HepG2 (cell line): ENCODE data around the gene SS18L1. TPM values are rescaled to one million over a fixed set of nuclear protein-coding genes. Genes with fewer than 3 reads are reported as not detected.

Experiments
- AGO2 ChIP-seq: fragments of 200-400 bp; formaldehyde crosslinking; optimal IDR thresholded peaks from 2 replicates; pipeline ENCODE3; 2017; ENCODE audit warnings: mild to moderate bottlenecking, low read depth, low read length, moderate library complexity
- EP300 ChIP-seq, 3 experiments: sonication (generic) in 1 of 3; formaldehyde crosslinking in 1 of 3; IDR thresholded peaks; 2 replicates each; pipeline versions ENCODE4 v1.5.1 to v1.6.1; 2011 to 2020; ENCODE audit warnings: low read depth in 2 of 3, low read length in 2 of 3, borderline replicate concordance in 1 of 3, improper control_type of control experiment in 1 of 3, mild to moderate bottlenecking in 1 of 3, missing genetic modification reagents in 1 of 3, moderate library complexity in 1 of 3
- GATAD2A ChIP-seq: IDR thresholded peaks from 2 replicates; pipeline ENCODE4 v1.6.1; 2016
- MIXL1 ChIP-seq: IDR thresholded peaks from 2 replicates; pipeline ENCODE4 v1.6.1; 2016
- NFKB2 ChIP-seq: sonication (generic); formaldehyde crosslinking; IDR thresholded peaks from 2 replicates; pipeline ENCODE4 v1.4.0; 2020; ENCODE audit warnings: missing genetic modification reagents, borderline replicate concordance
- NR2C2 ChIP-seq: sonication (generic); formaldehyde crosslinking; IDR thresholded peaks from 2 replicates; pipeline ENCODE4 v1.4.0; 2020; ENCODE audit warnings: missing genetic modification reagents, mild to moderate bottlenecking, moderate library complexity, borderline replicate concordance
- RXRA ChIP-seq: sonication (generic); formaldehyde crosslinking; IDR thresholded peaks from 2 replicates; pipeline ENCODE4 v1.5.1; 2020; ENCODE audit warnings: missing genetic modification reagents
- SRY ChIP-seq: sonication (generic); formaldehyde crosslinking; IDR thresholded peaks from 2 replicates; pipeline ENCODE4 v1.8.0; 2022; ENCODE audit warnings: mild to moderate bottlenecking, missing genetic modification reagents
- TAF15 ChIP-seq: fragments of 200-400 bp; formaldehyde crosslinking; IDR thresholded peaks from one replicate; pipeline ENCODE4 v1.6.1; 2018; ENCODE audit warnings: mild to moderate bottlenecking, low read depth, low read length; ENCODE audit not compliant: poor library complexity, severe bottlenecking
- ZNF251 ChIP-seq: sonication (generic); formaldehyde crosslinking; IDR thresholded peaks from 2 replicates; pipeline ENCODE4 v1.9.0; 2021; ENCODE audit warnings: mild to moderate bottlenecking, missing genetic modification reagents
- ZNF350 ChIP-seq: sonication (generic); formaldehyde crosslinking; IDR thresholded peaks from 2 replicates; pipeline ENCODE4 v1.4.0; 2020; ENCODE audit warnings: mild to moderate bottlenecking, low read depth, missing genetic modification reagents, borderline replicate concordance
- ZNF431 ChIP-seq: sonication (generic); formaldehyde crosslinking; IDR thresholded peaks from 2 replicates; pipeline ENCODE4 v1.9.0; 2022; ENCODE audit warnings: missing genetic modification reagents, low read depth, mild to moderate bottlenecking, borderline replicate concordance
- ZNF446 ChIP-seq: sonication (generic); formaldehyde crosslinking; IDR thresholded peaks from 2 replicates; pipeline ENCODE4 v1.5.0; 2020; ENCODE audit warnings: mild to moderate bottlenecking, missing genetic modification reagents
- polyA plus RNA-seq, 8 experiments: library from polyadenylated mRNA; depleted of rRNA in 3 of 8; stranded (reverse) in 7 of 8; unstranded in 1 of 8; fragments of >200 nt; fragmentation: Illumina TruSeq in 4 of 8; extraction: Trizol in 4 of 8; gene quantifications; 2 replicates each; pipeline versions ENCODE4 v1.2.1 to v1.2.3, GENCODE V29; 2011 to 2016; ENCODE audit warnings: low read depth in 4 of 8, missing spikeins in 1 of 8, mixed read lengths in 1 of 8; ENCODE audit not compliant: insufficient read depth in 1 of 8
- total RNA-seq, 5 experiments: library from RNA; depleted of rRNA; stranded (reverse); fragments of >200 nt; fragmentation: Illumina TruSeq; extraction: Trizol; gene quantifications; 2 replicates each; pipeline ENCODE4 v1.2.3, GENCODE V29; 2016; ENCODE audit warnings: low read depth in 1 of 5
- TF ChIP-seq, protein P1 (sequence below): sonication (generic); formaldehyde crosslinking; IDR thresholded peaks from 2 replicates; pipeline ENCODE4 v1.4.0; 2020; ENCODE audit warnings: missing genetic modification reagents
- TF ChIP-seq, protein P2 (sequence below): sonication (generic); formaldehyde crosslinking; IDR thresholded peaks from 2 replicates; pipeline ENCODE4 v1.5.0; 2020; ENCODE audit warnings: missing genetic modification reagents
- TF ChIP-seq, protein P3 (sequence below): sonication (generic); formaldehyde crosslinking; IDR thresholded peaks from 2 replicates; pipeline ENCODE4 v1.8.0; 2022; ENCODE audit warnings: mild to moderate bottlenecking, missing genetic modification reagents, moderate library complexity
- TF ChIP-seq, protein P4 (sequence below): sonication (generic); formaldehyde crosslinking; IDR thresholded peaks from 2 replicates; pipeline ENCODE4 v1.4.0; 2020; ENCODE audit warnings: mild to moderate bottlenecking, missing genetic modification reagents

SS18L1 gene
- total and polyA plus RNA-seq, 2 of the 13 experiments (the other 11 are each of a cell fraction or from before 2014, with no cell fraction given), result 17.8 to 27.6 TPM

DNA sequence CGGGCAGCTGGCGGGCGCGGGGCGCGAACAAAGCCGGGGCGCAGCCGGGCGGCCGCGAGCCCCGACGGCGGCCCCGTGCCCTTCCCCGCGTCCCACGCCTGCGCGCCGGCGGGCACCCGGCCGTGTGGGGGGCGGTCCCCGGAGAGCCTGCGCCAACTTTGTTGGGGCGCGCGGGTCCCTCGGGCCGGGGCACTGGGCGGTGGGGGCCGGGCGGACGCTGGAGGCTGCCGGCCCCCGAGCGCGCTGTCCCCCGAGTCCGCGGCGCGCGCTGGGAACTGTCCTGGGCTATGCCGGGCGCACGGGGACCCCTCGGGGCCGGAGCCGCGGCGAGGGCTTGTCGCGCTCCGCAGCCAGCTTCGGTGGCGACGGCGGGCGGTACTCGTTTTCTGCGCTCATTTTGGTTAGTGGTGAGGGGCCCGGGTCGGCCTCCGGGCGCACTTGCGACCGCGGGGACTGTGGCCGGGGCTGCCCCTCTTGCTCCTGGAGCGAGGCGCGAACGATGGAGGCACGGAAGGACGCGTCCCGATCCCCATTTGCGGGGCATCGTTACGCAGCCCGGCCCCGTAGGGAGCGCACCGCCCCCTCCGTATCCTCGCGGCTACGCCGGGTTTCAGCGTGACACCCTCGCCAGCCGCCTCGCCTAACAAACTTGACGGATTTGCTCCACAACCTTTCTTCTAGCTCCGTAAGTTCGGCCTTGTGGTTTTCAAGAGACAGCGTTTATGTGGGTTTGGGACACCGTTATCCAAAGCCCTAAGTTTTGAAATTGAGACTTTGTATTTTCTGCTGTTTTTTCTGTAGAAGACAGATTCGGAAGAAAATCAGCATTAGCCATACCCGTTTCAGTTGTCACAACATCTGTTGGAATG is 622 bp downstream of the SS18L1 start (continued):
- TF ChIP-seq, protein P1, sequence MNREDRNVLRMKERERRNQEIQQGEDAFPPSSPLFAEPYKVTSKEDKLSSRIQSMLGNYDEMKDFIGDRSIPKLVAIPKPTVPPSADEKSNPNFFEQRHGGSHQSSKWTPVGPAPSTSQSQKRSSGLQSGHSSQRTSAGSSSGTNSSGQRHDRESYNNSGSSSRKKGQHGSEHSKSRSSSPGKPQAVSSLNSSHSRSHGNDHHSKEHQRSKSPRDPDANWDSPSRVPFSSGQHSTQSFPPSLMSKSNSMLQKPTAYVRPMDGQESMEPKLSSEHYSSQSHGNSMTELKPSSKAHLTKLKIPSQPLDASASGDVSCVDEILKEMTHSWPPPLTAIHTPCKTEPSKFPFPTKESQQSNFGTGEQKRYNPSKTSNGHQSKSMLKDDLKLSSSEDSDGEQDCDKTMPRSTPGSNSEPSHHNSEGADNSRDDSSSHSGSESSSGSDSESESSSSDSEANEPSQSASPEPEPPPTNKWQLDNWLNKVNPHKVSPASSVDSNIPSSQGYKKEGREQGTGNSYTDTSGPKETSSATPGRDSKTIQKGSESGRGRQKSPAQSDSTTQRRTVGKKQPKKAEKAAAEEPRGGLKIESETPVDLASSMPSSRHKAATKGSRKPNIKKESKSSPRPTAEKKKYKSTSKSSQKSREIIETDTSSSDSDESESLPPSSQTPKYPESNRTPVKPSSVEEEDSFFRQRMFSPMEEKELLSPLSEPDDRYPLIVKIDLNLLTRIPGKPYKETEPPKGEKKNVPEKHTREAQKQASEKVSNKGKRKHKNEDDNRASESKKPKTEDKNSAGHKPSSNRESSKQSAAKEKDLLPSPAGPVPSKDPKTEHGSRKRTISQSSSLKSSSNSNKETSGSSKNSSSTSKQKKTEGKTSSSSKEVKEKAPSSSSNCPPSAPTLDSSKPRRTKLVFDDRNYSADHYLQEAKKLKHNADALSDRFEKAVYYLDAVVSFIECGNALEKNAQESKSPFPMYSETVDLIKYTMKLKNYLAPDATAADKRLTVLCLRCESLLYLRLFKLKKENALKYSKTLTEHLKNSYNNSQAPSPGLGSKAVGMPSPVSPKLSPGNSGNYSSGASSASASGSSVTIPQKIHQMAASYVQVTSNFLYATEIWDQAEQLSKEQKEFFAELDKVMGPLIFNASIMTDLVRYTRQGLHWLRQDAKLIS, result 0 out of 2 replicates have a peak, but pooled peaks have one; percentile 42
- TF ChIP-seq NFKB2 (CRISPR knock-in tag), result 0 out of 2 replicates have a peak, but pooled peaks have one; percentile 27
- 0 out of 2 replicates have a peak, but pooled peaks have one; percentile 57 for TF ChIP-seq ZNF431 (CRISPR knock-in tag)
- TF ChIP-seq, protein P2, sequence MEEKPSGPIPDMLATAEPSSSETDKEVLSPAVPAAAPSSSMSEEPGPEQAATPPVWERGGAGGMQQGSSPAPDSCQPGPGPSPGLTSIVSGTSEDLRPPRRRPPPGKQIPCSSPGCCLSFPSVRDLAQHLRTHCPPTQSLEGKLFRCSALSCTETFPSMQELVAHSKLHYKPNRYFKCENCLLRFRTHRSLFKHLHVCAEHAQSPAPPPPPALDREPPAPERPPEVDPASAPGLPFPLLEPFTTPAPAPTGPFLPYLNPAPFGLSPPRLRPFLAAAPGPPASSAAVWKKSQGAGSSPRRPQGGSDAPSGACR, result peak; percentile 78
- 0 out of 2 replicates have a peak, but pooled peaks have one; percentile 35 for TF ChIP-seq ZNF251 (CRISPR knock-in tag)
- TF ChIP-seq, protein P3, sequence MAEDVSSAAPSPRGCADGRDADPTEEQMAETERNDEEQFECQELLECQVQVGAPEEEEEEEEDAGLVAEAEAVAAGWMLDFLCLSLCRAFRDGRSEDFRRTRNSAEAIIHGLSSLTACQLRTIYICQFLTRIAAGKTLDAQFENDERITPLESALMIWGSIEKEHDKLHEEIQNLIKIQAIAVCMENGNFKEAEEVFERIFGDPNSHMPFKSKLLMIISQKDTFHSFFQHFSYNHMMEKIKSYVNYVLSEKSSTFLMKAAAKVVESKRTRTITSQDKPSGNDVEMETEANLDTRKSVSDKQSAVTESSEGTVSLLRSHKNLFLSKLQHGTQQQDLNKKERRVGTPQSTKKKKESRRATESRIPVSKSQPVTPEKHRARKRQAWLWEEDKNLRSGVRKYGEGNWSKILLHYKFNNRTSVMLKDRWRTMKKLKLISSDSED (CRISPR knock-in tag), result 0 out of 2 replicates have a peak, but pooled peaks have one; percentile 30
- TF ChIP-seq SRY (CRISPR knock-in tag), result peak; percentile 92; the same call in 1 of the 2 replicates
- TF ChIP-seq, protein P4, sequence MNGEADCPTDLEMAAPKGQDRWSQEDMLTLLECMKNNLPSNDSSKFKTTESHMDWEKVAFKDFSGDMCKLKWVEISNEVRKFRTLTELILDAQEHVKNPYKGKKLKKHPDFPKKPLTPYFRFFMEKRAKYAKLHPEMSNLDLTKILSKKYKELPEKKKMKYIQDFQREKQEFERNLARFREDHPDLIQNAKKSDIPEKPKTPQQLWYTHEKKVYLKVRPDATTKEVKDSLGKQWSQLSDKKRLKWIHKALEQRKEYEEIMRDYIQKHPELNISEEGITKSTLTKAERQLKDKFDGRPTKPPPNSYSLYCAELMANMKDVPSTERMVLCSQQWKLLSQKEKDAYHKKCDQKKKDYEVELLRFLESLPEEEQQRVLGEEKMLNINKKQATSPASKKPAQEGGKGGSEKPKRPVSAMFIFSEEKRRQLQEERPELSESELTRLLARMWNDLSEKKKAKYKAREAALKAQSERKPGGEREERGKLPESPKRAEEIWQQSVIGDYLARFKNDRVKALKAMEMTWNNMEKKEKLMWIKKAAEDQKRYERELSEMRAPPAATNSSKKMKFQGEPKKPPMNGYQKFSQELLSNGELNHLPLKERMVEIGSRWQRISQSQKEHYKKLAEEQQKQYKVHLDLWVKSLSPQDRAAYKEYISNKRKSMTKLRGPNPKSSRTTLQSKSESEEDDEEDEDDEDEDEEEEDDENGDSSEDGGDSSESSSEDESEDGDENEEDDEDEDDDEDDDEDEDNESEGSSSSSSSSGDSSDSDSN (CRISPR knock-in tag), result peak; percentile 94
- peak; percentile 44 for TF ChIP-seq ZNF446 (CRISPR knock-in tag)
- 0 out of 2 replicates have a peak, but pooled peaks have one; percentile 10 for TF ChIP-seq MIXL1 (CRISPR knock-in tag)
- no peak for TF ChIP-seq TAF15
- peak; percentile 31; the same call in 1 of the 2 replicates for TF ChIP-seq NR2C2 (CRISPR knock-in tag)
- TF ChIP-seq RXRA (CRISPR knock-in tag), result peak; percentile 51; the same call in 1 of the 2 replicates
- no peak for TF ChIP-seq EP300 (IDR thresholded peaks at IDR 0.05; ENCODE audit: low read depth in 2 of 2, low read length in 2 of 2)
- no peak for TF ChIP-seq EP300 (CRISPR knock-in tag; IDR thresholded peaks at IDR 0.05; ENCODE audit: borderline replicate concordance)
- TF ChIP-seq ZNF350, result peak; percentile 37; the same call in 1 of the 2 replicates
- peak; percentile 85 for TF ChIP-seq AGO2
- peak; percentile 33; the same call in 1 of the 2 replicates for TF ChIP-seq GATAD2A (CRISPR knock-in tag)
